EH (cell line): ENCODE measurements around the gene USP15.

Experiments used
- DNase-seq: peaks from one replicate; pipeline ENCODE4 v3.0.0-alpha.2; 2015; ENCODE audit warnings: low read depth

USP15 gene

GRCh38 chr12:62258231-62258630 is 2.0 kb upstream of the USP15 start:
- DNase-seq: no peak

- DNase-seq: no peak
Measured at GRCh38 chr12:62258941-62259630, 1.1 kb upstream of the USP15 start.

GRCh38 chr12:62259631-62259992 is 592 bp upstream of the USP15 start:
- no peak for DNase-seq

- peak; percentile 51 for DNase-seq
Measured at GRCh38 chr12:62260733-62261683, 804 bp downstream of the USP15 start.

- no peak for DNase-seq
Measured at GRCh38 chr12:62261876-62262517, 1.8 kb downstream of the USP15 start.

GRCh38 chr12:62263232-62263631 is 3.0 kb downstream of the USP15 start:
- DNase-seq: no peak

GRCh38 chr12:62263966-62264365 is 3.8 kb downstream of the USP15 start:
- no peak for DNase-seq

- no peak for DNase-seq
Measured at GRCh38 chr12:62264706-62265105, 4.5 kb downstream of the USP15 start.

GRCh38 chr12:62265511-62265910 is 5.3 kb downstream of the USP15 start:
- no peak for DNase-seq

- DNase-seq: peak; percentile 27
Measured at GRCh38 chr12:62267026-62267425, 6.8 kb downstream of the USP15 start.

- no peak for DNase-seq
Measured at GRCh38 chr12:62267480-62267879, 7.3 kb downstream of the USP15 start.

GRCh38 chr12:62268956-62269355 is 8.8 kb downstream of the USP15 start:
- peak; percentile 79 for DNase-seq

- DNase-seq: no peak
Measured at GRCh38 chr12:62269464-62270228, 9.4 kb downstream of the USP15 start.

GRCh38 chr12:62270384-62270783 is 10.2 kb downstream of the USP15 start:
- DNase-seq: no peak

- DNase-seq: no peak
Measured at GRCh38 chr12:62270872-62271271, 10.7 kb downstream of the USP15 start.

- DNase-seq: no peak
Measured at GRCh38 chr12:62272936-62273552, 12.8 kb downstream of the USP15 start.

- DNase-seq: no peak
Measured at GRCh38 chr12:62273724-62274380, 13.6 kb downstream of the USP15 start.

GRCh38 chr12:62278022-62278421 is 17.8 kb downstream of the USP15 start:
- DNase-seq: no peak

GRCh38 chr12:62279058-62279457 is 18.9 kb downstream of the USP15 start:
- DNase-seq: no peak

GRCh38 chr12:62279961-62280360 is 19.8 kb downstream of the USP15 start:
- DNase-seq: no peak
